DMS114 treated with DMSO at 0.1 percent for 48 hours (cell line): Measurements from ENCODE around the gene CTNNA2.
"Not testable (repeated sequence)": the region's sequence is repeated elsewhere in the genome, so short reads cannot be mapped to it uniquely, and the experiment has no call there.

ENCODE experiments used
- DNase-seq: peaks from one replicate; lab custom pipeline; 2025; ENCODE audit not compliant: unreplicated experiment; lab: John Stamatoyannopoulos, UW

CTNNA2 gene

GRCh38 chr2:80019571-80020460 lies 507.0 kb downstream of the CTNNA2 start:
- DNase-seq = no peak

GRCh38 chr2:80022018-80022417 lies 509.2 kb downstream of the CTNNA2 start:
- no peak for DNase-seq

GRCh38 chr2:80026040-80026729 lies 513.3 kb downstream of the CTNNA2 start:
- no peak for DNase-seq

- no peak for DNase-seq
These were observed 515.2 kb downstream of the CTNNA2 start for GRCh38 chr2:80028051-80028450.

GRCh38 chr2:80028584-80028983 lies 515.7 kb downstream of the CTNNA2 start:
- DNase-seq = no peak

GRCh38 chr2:80030135-80030534 lies 517.3 kb downstream of the CTNNA2 start:
- DNase-seq = no peak

GRCh38 chr2:80032684-80033083 lies 519.8 kb downstream of the CTNNA2 start:
- DNase-seq = not testable (repeated sequence)

- DNase-seq = no peak
These were observed 523.0 kb downstream of the CTNNA2 start for GRCh38 chr2:80035749-80036285.

GRCh38 chr2:80037310-80037709 lies 524.5 kb downstream of the CTNNA2 start:
- no peak for DNase-seq

GRCh38 chr2:80040226-80040625 lies 527.4 kb downstream of the CTNNA2 start:
- no peak for DNase-seq

- no peak for DNase-seq
These were observed 529.8 kb downstream of the CTNNA2 start for GRCh38 chr2:80042635-80043034.

- DNase-seq = no peak
These were observed 535.4 kb downstream of the CTNNA2 start for GRCh38 chr2:80048296-80048695.

- no peak for DNase-seq
These were observed 537.4 kb downstream of the CTNNA2 start for GRCh38 chr2:80050246-80050645.

GRCh38 chr2:80053522-80054345 lies 540.9 kb downstream of the CTNNA2 start:
- DNase-seq = no peak

GRCh38 chr2:80054346-80054675 lies 541.5 kb downstream of the CTNNA2 start:
- DNase-seq = no peak

GRCh38 chr2:80057956-80058355 lies 545.1 kb downstream of the CTNNA2 start:
- no peak for DNase-seq

GRCh38 chr2:80058562-80058961 lies 545.7 kb downstream of the CTNNA2 start:
- no peak for DNase-seq

GRCh38 chr2:80059447-80059846 lies 546.6 kb downstream of the CTNNA2 start:
- no peak for DNase-seq

- no peak for DNase-seq
These were observed 549.0 kb downstream of the CTNNA2 start for GRCh38 chr2:80061881-80062280.

GRCh38 chr2:80062298-80062697 lies 549.4 kb downstream of the CTNNA2 start:
- no peak for DNase-seq

- no peak for DNase-seq
These were observed 555.3 kb downstream of the CTNNA2 start for GRCh38 chr2:80068038-80068731.
